B cell (primary cell): ENCODE measurements around the gene CHMP5. TPM values are rescaled to one million over a fixed set of nuclear protein-coding genes. Genes with fewer than 3 reads are reported as not detected.

ENCODE experiments used
- ATAC-seq: fragments of 200-7000 bp; cut with Tn5 transposase; one replicate; pipeline ENCODE4 v1.10.0; 2021; ENCODE audit warnings: low read depth, mild to moderate bottlenecking, moderate number of reproducible peaks, moderate library complexity
- CTCF ChIA-PET: fragments of 350-600 bp; sonication (Branson Sonifier 250); formaldehyde crosslinking; loops from one replicate; lab custom pipeline; 2021; ENCODE audit warnings: antibody characterized with exemption, inconsistent platforms; lab: Charles Lee
- POLR2A ChIA-PET: fragments of 350-600 bp; sonication (Branson Sonifier 250); formaldehyde crosslinking; loops from one replicate; lab custom pipeline; 2021; ENCODE audit warnings: antibody characterized with exemption; lab: Charles Lee
- DNase-seq: peaks from one replicate; pipeline ENCODE4 v3.0.0; 2013
- H2AFZ ChIP-seq: 2 replicates; pipeline ENCODE4 v1.6.1; 2012; ENCODE audit warnings: mild to moderate bottlenecking, low read depth, low read length; ENCODE audit not compliant: insufficient read depth, poor library complexity, severe bottlenecking
- H3K27ac ChIP-seq, 2 donors: 1 replicate in 1 of 2; 2 replicates in 1 of 2; pipeline ENCODE4 v1.5.1; 2012 to 2013; ENCODE audit warnings: low read length in 2 of 2, mild to moderate bottlenecking in 2 of 2, moderate library complexity in 1 of 2
- H3K27me3 ChIP-seq, 4 experiments: fragments of 200-600 bp in 1 of 4; sonication (generic) in 1 of 4; replicated peaks in 1 of 4; 1 replicate in 2 of 4; 2 replicates in 2 of 4; pipeline versions ENCODE4 v1.6.1 to v1.7.0; 2013 to 2016; ENCODE audit warnings: low read length in 3 of 4, mild to moderate bottlenecking in 2 of 4, mixed read lengths in 1 of 4, moderate library complexity in 1 of 4; ENCODE audit not compliant: insufficient read depth in 4 of 4, control insufficient read depth in 3 of 4; ENCODE audit errors: control extremely low read depth in 1 of 4
- H3K36me3 ChIP-seq, 2 experiments: replicated peaks in 1 of 2; 1 replicate in 1 of 2; 2 replicates in 1 of 2; pipeline versions ENCODE4 v1.6.1 to v1.7.1; 2013; ENCODE audit warnings: low read length in 1 of 2; ENCODE audit not compliant: insufficient read depth in 2 of 2, control insufficient read depth in 1 of 2; ENCODE audit errors: control extremely low read depth in 1 of 2, extremely low read depth in 1 of 2
- H3K4me1 ChIP-seq, 2 donors: fragments of 200-600 bp in 1 of 2; sonication (generic) in 1 of 2; 1 replicate in 1 of 2; 2 replicates in 1 of 2; pipeline versions ENCODE4 v1.5.1 to v1.6.1; 2013 to 2017; ENCODE audit warnings: low read length in 2 of 2; ENCODE audit not compliant: control insufficient read depth in 2 of 2, insufficient read depth in 2 of 2
- H3K4me2 ChIP-seq: replicated peaks from 2 replicates; pipeline ENCODE3; 2012; ENCODE audit warnings: mild to moderate bottlenecking, low read depth, low read length; ENCODE audit not compliant: poor library complexity, severe bottlenecking
- H3K4me3 ChIP-seq, 5 experiments: fragments of 200-600 bp in 1 of 5; sonication (generic) in 1 of 5; 1 replicate in 3 of 5; 2 replicates in 2 of 5; pipeline versions ENCODE4 v1.5.1 to v1.7.0; 2011 to 2016; ENCODE audit warnings: low read length in 4 of 5, mild to moderate bottlenecking in 4 of 5, low read depth in 2 of 5, control low read depth in 1 of 5, moderate library complexity in 1 of 5; ENCODE audit not compliant: insufficient read depth in 1 of 5; ENCODE audit errors: control extremely low read depth in 1 of 5, extremely low read depth in 1 of 5
- H3K79me2 ChIP-seq: fragments of 200-600 bp; sonication (generic); one replicate; pipeline ENCODE4 v1.6.0; 2016; ENCODE audit warnings: low read length; ENCODE audit not compliant: control insufficient read depth, insufficient read depth
- H3K9ac ChIP-seq: fragments of 200-600 bp; sonication (generic); 2 replicates; pipeline ENCODE4 v1.6.1; 2017; ENCODE audit warnings: mild to moderate bottlenecking, low read length, moderate library complexity
- H3K9me3 ChIP-seq, 3 donors: one replicate each; pipeline versions ENCODE4 v1.6.1 to v1.7.1; 2013; ENCODE audit warnings: low read length in 2 of 3; ENCODE audit not compliant: control insufficient read depth in 2 of 3, insufficient read depth in 1 of 3; ENCODE audit errors: control extremely low read depth in 1 of 3
- H4K20me1 ChIP-seq: 2 replicates; pipeline ENCODE4 v1.6.0; 2012; ENCODE audit warnings: mild to moderate bottlenecking, low read length; ENCODE audit not compliant: insufficient read depth, control insufficient read depth, poor library complexity, severe bottlenecking
- H3K27ac Mint-ChIP-seq: one replicate; pipeline ENCODE4 v1.8.0; 2021; ENCODE audit warnings: mixed read lengths
- H3K27me3 Mint-ChIP-seq: one replicate; pipeline ENCODE4 v1.8.0; 2021; ENCODE audit warnings: mixed read lengths
- H3K4me1 Mint-ChIP-seq: one replicate; pipeline ENCODE4 v1.8.0; 2021; ENCODE audit warnings: mixed read lengths
- H3K4me3 Mint-ChIP-seq: one replicate; pipeline ENCODE4 v1.8.0; 2021; ENCODE audit warnings: mixed read lengths
- H3K9me3 Mint-ChIP-seq: one replicate; pipeline ENCODE4 v1.8.0; 2022; ENCODE audit warnings: mixed read lengths; ENCODE audit not compliant: insufficient read depth
- EZH2 ChIP-seq: IDR thresholded peaks from 2 replicates; pipeline ENCODE4 v1.6.1; 2012; ENCODE audit warnings: borderline replicate concordance, low read depth, mild to moderate bottlenecking, moderate library complexity, low read length; ENCODE audit not compliant: insufficient read depth, poor library complexity, severe bottlenecking
- WGBS: methylation state at CpG from one replicate; pipeline ENCODE4 v1.1.5; 2013; ENCODE audit warnings: missing lambda C conversion rate; ENCODE audit not compliant: insufficient coverage; 5-methylcytosine and 5-hydroxymethylcytosine counted together
- intact Hi-C: fragments of 100-400 bp; cut with micrococcal nuclease; formaldehyde crosslinking; loops from one replicate; pipeline ENCODE4 v1.10.0; 2022
- polyA plus RNA-seq: library from polyadenylated mRNA; depleted of rRNA; stranded (reverse); fragments of >200 nt; gene quantifications from 2 replicates; pipeline ENCODE4 v1.2.3, GENCODE V29; 2012
- total RNA-seq, 2 donors: library from RNA; stranded (reverse); fragments of 120-200 nt in 1 of 2; gene quantifications; 1 replicate in 1 of 2; 2 replicates in 1 of 2; pipeline versions ENCODE4 v1.2.3 to v1.2.4, GENCODE V29; 2013 to 2022
- TF ChIP-seq, protein P1 (sequence below): fragments of 200-600 bp; IDR thresholded peaks from one replicate; pipeline ENCODE4 v1.8.0; 2022; ENCODE audit warnings: antibody characterized with exemption, mild to moderate bottlenecking

CHMP5 gene
- total and polyA plus RNA-seq, 2 donors (not counting 1 experiment from before 2014, with no cell fraction given) = 15.3 to 28.2 TPM

DNA sequence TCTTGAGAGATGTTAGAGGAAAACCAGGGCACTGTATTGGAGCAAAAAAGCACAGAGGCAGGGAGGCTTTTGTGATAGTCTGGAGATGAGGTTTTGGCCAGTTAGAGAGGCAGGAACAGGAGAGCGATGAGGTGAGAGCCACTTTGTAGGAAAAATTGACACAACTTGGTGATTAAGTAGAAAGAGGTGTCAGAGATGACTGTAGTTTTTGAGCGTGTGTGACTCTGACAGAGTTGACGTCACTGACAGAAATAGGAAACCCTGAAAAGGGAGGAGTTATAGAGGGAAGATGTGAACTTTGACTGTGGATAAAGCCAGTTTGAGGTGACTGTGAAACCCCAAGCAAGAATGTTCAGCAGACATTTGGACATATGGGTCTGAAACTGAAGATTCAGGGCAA, 41.2 kb downstream of the CHMP5 start:
- H3K4me1 Mint-ChIP-seq = peaks cover 6% of the 10 kb centered on the region
- no peak overlapping the region for H3K4me3 Mint-ChIP-seq
- H3K27ac ChIP-seq = no peak overlapping the region
- H2AFZ ChIP-seq = no peak overlapping the region
- peaks cover 56% of the 10 kb centered on the region for H3K79me2 ChIP-seq
- peaks cover 10 to 94% of the 10 kb centered on the region in 2 experiments for H3K36me3 ChIP-seq
- no peak overlapping the region for H3K9ac ChIP-seq
- ChIA-PET POLR2A (no interaction called here), CTCF (no interaction called here)
- no peaks in the 10 kb centered on the region for H3K9me3 ChIP-seq
- H3K27me3 Mint-ChIP-seq = no peaks in the 10 kb centered on the region
- TF ChIP-seq, protein P1, sequence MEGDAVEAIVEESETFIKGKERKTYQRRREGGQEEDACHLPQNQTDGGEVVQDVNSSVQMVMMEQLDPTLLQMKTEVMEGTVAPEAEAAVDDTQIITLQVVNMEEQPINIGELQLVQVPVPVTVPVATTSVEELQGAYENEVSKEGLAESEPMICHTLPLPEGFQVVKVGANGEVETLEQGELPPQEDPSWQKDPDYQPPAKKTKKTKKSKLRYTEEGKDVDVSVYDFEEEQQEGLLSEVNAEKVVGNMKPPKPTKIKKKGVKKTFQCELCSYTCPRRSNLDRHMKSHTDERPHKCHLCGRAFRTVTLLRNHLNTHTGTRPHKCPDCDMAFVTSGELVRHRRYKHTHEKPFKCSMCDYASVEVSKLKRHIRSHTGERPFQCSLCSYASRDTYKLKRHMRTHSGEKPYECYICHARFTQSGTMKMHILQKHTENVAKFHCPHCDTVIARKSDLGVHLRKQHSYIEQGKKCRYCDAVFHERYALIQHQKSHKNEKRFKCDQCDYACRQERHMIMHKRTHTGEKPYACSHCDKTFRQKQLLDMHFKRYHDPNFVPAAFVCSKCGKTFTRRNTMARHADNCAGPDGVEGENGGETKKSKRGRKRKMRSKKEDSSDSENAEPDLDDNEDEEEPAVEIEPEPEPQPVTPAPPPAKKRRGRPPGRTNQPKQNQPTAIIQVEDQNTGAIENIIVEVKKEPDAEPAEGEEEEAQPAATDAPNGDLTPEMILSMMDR = no peak
- TF ChIP-seq EZH2 = no peak
- H3K9me3 Mint-ChIP-seq = no peaks in the 10 kb centered on the region
- H3K27ac Mint-ChIP-seq = no peak overlapping the region
- WGBS = 94% methylated on average over 3 of the region's 3 CpGs
- ATAC-seq (no peak), DNase-seq (no peak)
- intact Hi-C loops = no loop called here
- no peak overlapping the region for H3K4me3 ChIP-seq
- H3K4me1 ChIP-seq = peaks cover 0 to 4% of the 10 kb centered on the region in 2 donors
- H3K4me2 ChIP-seq = no peak overlapping the region
- no peaks in the 10 kb centered on the region for H3K27me3 ChIP-seq
- H4K20me1 ChIP-seq = peaks cover 25% of the 10 kb centered on the region

DNA sequence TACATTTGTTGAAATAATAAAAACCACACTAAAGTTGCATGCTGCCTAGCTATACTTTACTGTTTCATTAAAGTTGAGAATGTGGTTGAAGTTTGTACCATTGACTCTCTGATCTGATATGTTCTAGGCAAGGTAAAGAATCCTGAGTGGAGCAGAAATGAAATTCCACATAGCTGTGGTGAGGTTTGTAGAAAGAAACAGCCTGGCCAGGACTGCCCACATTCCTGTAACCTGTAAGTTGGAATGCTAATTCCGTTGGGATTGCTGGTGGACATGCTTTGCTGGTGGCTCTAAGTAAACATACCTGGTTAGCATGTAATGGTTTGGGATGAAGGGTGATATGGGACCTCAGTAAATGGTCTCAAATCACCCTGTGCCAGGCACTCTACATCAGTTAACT, 42.2 kb downstream of the CHMP5 start:
- Histone ChIP-seq H3K4me1 (peaks cover 0 to 4% of the 10 kb centered on the region in 2 donors), H4K20me1 (peaks cover 23% of the 10 kb centered on the region), H3K4me2 (no peak overlapping the region), H3K9ac (no peak overlapping the region), H3K4me3 (no peak overlapping the region), H3K36me3 (peaks cover 10 to 95% of the 10 kb centered on the region in 2 experiments), H3K9me3 (no peaks in the 10 kb centered on the region), H3K27me3 (no peaks in the 10 kb centered on the region), H3K79me2 (peaks cover 46% of the 10 kb centered on the region), H2AFZ (no peak overlapping the region), H3K27ac (no peak overlapping the region)
- intact Hi-C loops = no loop called here
- no peak for ATAC-seq
- ChIA-PET POLR2A (no interaction called here), CTCF (interaction anchor here (1.4 kb wide), 1 partner anchor 21 kb away, joined by 4 read pairs; no protein-coding TSS in a partner anchor)
- no peak for DNase-seq
- 83% methylated on average over 1 of the region's 1 CpG for WGBS
- H3K4me3 Mint-ChIP-seq = no peak overlapping the region
- TF ChIP-seq, protein P1 = no peak
- no peak for TF ChIP-seq EZH2
- no peaks in the 10 kb centered on the region for H3K27me3 Mint-ChIP-seq
- no peak overlapping the region for H3K27ac Mint-ChIP-seq
- peaks cover 4% of the 10 kb centered on the region for H3K4me1 Mint-ChIP-seq
- H3K9me3 Mint-ChIP-seq = no peaks in the 10 kb centered on the region
